ENCODE measurements around the gene SH3D21.

Gene SH3D21

DNA sequence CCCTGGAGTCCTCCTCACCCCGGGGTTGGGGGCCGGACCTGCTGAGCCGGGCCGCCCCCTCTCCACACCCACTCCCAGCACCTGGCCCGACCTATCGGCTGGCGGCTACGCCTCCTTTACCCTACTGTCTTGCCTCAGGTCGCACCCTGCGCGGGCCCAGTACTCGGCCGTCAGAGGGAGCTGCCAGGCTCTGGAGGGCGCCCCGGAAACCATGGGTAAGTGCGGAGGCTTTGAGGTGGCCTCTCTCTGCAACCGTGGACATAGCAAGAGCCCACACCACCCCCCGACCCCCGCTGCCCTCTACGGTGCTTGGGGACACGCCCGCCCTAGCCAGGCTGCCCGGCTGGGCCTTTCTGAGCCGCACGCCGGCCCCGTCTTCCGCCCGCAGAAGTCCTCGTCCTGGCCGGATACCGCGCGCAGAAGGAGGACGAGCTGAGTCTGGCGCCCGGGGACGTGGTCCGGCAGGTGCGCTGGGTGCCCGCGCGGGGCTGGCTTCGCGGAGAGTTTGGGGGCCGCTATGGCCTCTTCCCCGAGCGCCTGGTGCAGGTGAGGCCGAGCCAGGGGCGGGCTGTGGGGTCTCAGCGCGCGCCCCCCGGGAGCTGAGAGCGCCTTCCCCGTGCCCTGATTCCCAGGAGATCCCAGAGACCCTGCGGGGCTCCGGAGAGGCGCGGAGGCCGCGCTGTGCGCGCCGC is at the start of gene SH3D21:
Gene SH3D21, plus strand, starts transcription at position 159 of the 692 bp plus-strand sequence. Its CDS starts 53 bp downstream, at position 212.
- no peak for DNase-seq

- no peak for DNase-seq
Measured at GRCh38 chr1:36256558-36257374, 49.4 kb upstream of the SH3D21 start.

DNA sequence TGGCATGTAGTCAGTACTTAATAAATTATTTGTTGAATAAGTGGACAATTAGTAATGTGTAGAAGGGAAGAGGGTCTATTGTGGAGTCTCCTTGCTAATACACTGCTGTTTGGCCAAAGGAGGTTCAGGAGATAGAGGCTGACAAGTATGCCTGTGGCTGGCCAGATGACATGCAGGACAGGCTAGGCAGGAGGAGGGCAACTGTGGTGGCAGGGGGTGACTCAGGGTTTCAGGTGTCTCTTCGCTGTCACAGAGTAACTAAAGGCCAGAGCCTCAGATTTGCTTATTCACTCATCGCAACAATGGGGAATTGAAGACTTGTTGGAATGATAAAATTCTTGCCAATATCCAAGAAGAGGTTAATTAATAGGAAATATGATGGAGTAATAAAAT is 48.8 kb upstream of the SH3D21 start:
- DNase-seq = no peak

DNA sequence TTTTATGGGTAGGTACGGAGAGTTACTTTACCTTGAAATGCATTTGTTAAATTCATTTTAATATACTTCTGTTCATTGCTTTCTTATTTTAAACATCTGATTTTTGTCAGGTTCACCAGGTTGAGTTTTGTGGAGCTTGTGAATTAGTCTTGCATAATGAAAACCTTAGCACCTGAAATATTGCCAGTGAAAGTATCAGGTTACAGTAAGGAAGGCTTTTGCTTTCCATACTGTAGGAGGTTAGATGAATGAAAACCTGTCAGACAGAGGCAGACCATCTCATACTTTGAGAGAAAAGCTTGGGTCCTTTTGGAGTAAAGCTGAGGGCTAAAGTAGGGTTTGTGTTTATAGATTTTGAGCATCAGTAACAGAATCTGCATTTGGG is 47.2 kb upstream of the SH3D21 start:
- no peak for DNase-seq

GRCh38 chr1:36268981-36269380 is 37.2 kb upstream of the SH3D21 start:
- DNase-seq = no peak

DNA sequence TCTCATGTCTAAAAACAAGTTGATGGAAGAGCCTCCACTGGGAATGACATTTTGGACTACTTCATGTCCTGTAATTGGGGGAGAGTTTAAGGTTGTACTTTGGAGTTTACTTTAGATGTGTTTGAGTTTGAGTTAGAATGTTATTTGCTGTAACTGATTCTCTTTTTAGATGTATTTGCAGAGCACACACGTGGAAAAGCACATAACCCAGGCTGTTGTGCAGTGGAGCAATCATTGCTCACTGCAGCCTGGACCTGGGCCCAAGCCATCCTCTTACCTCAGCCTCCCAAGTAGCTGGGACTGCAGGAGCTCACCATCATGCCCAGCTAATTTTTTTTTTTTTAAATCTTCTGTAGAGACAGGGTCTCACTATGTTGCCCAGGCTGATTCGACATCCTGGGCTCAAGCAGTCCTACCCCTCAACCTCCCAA is 36.7 kb upstream of the SH3D21 start:
- no peak for DNase-seq

DNA sequence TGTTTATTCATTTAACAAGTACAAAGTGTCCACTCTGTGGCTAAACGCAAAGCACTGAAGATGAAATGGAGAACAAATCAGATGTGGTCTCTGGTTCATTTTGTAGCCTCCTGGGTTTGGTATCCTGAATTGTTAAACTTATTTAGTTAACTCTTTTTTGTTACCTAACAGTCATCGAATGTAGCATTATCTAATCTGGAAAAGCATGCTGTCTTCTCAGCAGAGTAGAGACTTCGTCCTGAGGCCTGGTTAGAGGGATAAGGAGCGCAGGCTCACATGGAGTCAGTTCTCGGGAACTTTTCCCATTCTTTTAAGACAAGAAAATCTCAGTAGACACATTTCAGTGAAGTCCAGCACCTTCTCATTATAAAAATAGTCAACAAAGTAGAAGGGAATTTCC is 33.1 kb upstream of the SH3D21 start:
- no peak for DNase-seq

- DNase-seq = no peak
Measured at GRCh38 chr1:36274201-36274600, 32.0 kb upstream of the SH3D21 start.

DNA sequence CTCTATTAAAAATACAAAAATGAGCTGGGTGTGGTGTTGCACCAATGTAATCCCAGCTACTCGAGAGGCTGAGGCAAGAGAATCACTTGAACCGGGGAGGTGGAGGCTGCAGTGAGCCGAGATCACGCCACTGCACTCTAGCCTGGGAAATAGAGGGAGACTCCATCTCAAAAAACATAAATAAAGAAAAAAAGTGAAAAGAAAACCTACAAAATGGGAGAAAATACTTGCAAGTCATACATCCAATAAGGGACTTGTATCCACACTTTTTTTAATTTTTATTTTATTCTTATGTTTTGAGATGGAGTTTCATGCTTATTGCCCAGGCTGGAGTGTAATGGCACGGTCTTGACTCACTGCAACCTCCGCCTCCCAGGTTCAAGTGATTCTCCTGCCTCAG is 29.5 kb upstream of the SH3D21 start:
- DNase-seq = no peak

- no peak for DNase-seq
Measured at GRCh38 chr1:36279110-36279788, 26.9 kb upstream of the SH3D21 start.

DNA sequence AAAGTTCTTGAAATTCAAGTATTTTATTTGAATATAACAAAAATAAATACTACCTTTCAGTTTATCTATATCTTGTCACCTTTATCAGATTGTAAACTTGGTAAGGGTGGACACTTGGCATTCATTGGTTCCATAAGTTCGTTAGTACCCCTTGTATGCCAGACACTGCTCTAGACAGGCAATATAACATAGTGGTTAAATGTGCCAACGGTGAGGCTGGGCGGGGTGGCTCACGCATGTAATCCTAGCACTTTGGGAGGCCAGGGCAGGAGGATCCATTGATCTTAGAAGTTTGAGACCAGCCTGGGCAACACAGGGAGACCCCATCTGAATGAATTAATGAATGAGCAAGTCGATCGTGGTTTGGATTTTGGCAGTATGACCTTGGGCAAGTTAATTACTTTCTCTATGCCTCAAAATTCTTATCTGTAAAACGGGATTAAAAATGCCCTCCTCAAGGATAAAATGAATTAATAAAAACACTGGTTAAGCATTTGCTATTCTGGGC is 26.3 kb upstream of the SH3D21 start:
- DNase-seq = no peak

GRCh38 chr1:36284061-36284460 is 22.1 kb upstream of the SH3D21 start:
- no peak for DNase-seq

DNA sequence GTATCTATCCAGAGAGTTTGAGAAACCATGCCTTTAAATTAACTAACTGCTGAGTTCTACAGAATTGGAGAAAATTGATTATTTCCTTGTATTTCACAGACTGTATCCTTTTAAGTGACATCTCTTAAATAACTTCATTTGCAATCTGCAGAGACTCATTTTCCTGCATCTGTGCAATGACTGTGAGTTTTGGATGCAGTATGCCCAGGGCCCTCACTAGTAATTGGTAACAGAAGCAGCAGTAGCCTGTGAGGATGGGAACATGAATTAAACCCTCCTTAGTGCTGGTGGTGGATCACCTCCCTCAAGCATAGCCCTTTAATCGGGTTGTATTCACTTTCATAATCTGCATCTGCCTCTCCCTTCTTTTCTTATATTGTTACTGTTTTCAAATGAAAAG is 21.7 kb upstream of the SH3D21 start:
- DNase-seq = no peak

- peak; percentile 80 for DNase-seq
Measured at GRCh38 chr1:36285443-36286101, 20.6 kb upstream of the SH3D21 start.

DNA sequence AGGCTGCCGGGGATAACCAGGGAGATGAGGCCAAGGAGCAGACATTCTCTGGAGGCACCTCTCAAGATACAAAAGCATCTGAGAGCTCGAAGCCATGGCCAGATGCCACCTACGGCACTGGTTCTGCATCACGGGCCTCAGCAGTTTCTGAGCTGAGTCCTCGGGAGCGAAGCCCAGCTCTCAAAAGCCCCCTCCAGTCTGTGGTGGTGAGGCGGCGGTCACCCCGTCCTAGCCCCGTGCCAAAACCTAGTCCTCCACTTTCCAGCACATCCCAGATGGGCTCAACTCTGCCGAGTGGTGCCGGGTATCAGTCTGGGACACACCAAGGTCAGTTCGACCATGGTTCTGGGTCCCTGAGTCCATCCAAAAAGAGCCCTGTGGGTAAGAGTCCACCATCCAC is 19.4 kb upstream of the SH3D21 start:
- DNase-seq = no peak

GRCh38 chr1:36287595-36287994 is 18.6 kb upstream of the SH3D21 start:
- DNase-seq = no peak

DNA sequence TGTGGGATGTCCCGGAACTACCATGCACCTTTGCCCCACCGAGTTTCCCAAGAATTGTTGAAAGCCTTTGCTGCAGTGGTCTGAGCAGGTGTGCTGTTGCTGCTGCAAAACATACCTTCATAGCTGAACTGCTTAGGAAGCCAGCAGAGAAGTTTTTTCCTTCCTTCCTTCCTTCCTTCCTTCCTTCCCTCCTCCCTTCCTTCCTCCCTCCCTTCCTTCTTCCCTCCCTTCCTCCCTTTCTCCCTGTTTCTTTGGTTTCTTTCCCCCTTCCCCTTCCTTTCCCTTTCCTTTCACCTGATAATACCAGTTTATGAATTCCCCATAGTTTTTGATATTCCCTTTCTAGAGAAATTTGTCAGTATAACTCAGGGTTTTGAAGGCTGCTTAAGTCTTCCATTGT is 10.8 kb upstream of the SH3D21 start:
- no peak for DNase-seq

DNA sequence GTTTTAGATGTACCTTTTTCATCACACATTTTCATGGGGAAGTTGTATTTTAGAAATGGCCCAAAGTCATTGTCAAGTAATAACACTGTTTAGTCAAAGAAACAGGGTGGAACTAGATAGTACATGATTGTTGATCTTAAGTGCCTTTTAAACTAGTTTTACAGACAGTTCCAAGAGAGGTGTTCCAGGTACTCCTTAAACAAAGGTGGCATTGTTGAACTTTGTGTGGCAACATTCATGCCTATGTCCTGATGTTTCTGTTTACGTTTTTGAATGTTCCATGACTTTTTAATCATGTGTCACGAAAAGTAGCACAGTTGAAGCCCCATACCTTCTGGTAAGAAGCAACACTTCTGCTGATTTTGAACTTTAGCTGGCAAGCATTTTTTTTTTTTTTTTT is 9.1 kb upstream of the SH3D21 start:
- DNase-seq = no peak

- DNase-seq = no peak
Measured at GRCh38 chr1:36298640-36299039, 7.5 kb upstream of the SH3D21 start.

- no peak for DNase-seq
Measured at GRCh38 chr1:36300526-36300925, 5.6 kb upstream of the SH3D21 start.

DNA sequence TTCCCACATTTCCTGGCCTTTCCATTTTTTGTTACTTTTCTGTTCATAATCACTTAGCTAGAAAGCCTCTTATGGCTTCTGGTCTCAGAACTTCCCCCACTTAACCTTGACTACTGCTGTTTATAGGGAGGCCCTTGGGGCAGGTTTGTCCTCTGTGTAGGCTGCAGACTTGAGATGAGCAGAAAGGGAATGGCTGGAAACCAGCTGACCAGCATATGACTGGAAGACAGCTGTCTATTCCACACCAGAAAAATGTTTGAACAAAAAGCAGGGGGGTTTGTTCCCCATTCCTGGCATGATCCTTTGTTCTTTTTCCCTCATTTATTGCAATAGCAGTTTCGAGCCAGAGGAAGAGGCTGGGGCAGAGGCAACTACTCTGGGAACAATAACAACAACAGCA is 4.9 kb upstream of the SH3D21 start:
- peak; percentile 5 for DNase-seq

DNA sequence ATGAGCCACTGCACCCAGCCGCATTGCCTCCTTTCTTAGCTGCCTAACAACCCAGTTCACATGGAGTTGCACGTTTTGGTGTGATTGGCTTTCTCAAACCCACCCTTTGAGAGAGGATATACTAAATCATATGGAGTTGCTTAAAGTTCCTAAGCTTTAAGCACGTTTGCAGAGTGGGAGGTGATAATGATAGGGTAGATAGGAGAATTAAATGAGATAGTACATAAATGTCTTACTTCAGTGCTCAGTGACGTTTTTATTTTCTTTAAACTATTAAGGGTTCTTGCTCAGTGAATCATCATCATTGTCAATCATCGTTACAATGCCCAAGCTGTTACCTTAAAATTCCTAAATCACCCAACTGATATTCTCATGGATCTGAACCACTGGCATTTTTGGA is 2.9 kb upstream of the SH3D21 start:
- no peak for DNase-seq

Data from midbrain (tissue), 1 donor.